Upper lobe of right lung (tissue), 1 donor: ENCODE measurements around the gene SVIL. TPM values are rescaled to one million over a fixed set of nuclear protein-coding genes. Genes with fewer than 3 reads are reported as not detected.
A peak's percentile ranks its signal among the peaks of the same experiment; 100 is the strongest.

ENCODE experiments used
- ATAC-seq: fragments of 200-7000 bp; cut with Tn5 transposase; one replicate; pipeline ENCODE4 v1.9.1; 2020; ENCODE audit warnings: mild to moderate bottlenecking, moderate library complexity
- DNase-seq: peaks from one replicate; pipeline ENCODE4 v3.0.0-alpha.2; 2020
- H3K27ac ChIP-seq: fragments of 200-600 bp; one replicate; pipeline ENCODE4 v1.8.0; 2022
- H3K27me3 ChIP-seq: fragments of 200-600 bp; one replicate; pipeline ENCODE4 v1.8.0; 2022; ENCODE audit warnings: mild to moderate bottlenecking
- H3K36me3 ChIP-seq: fragments of 200-600 bp; one replicate; pipeline ENCODE4 v1.8.0; 2022
- H3K4me1 ChIP-seq: fragments of 200-600 bp; one replicate; pipeline ENCODE4 v1.8.0; 2022
- H3K4me3 ChIP-seq: fragments of 200-600 bp; one replicate; pipeline ENCODE4 v1.8.0; 2022; ENCODE audit warnings: mild to moderate bottlenecking
- H3K9me3 ChIP-seq: fragments of 200-600 bp; one replicate; pipeline ENCODE4 v1.8.0; 2022
- CTCF ChIP-seq: fragments of 200-600 bp; IDR thresholded peaks from one replicate; pipeline ENCODE4 v1.8.0; 2022; ENCODE audit warnings: antibody characterized with exemption
- intact Hi-C: fragments of 100-400 bp; cut with DNase I; formaldehyde crosslinking; loops from one replicate; pipeline ENCODE4 v1.11.0; 2022
- total RNA-seq: library from RNA; stranded (reverse); fragmentation: NEBNext Ultra II Directional; extraction: Animal tissue kit (Norgen Biotek cat#: 25700); gene quantifications from one replicate; pipeline ENCODE4 v1.2.1, GENCODE V29; 2021
- donor health status: DM: no; HTN: yes; CAD: no; lungs with severe emphysema.

SVIL gene
- total RNA-seq, 1 donor from 2014 or later = 106 TPM

DNA sequence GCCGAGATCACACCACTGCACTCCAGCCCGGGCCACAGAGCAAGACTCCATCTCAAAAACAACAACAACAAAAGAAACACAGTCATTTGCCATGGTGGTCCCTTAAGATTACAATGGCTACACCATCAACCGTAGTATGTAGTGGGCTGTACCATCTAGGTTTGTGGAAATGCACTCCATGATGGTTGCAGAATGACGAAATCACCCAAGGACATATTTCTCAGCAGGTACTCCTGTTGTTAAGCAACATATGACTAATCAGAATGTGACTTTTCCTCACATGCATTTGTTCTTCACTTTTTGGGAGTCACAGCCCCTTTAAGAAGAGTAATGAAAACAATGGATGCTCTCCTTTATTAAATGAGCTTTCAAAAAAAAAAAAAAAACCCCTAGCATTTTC is 11.0 kb downstream of the SVIL start:
- H3K9me3 ChIP-seq = no peaks in the 10 kb centered on the region
- ATAC-seq = peak; percentile 81
- DNase-seq = no peak
- no peak overlapping the region for H3K27ac ChIP-seq
- H3K4me3 ChIP-seq = no peak overlapping the region
- peaks cover 22% of the 10 kb centered on the region for H3K4me1 ChIP-seq
- intact Hi-C loops = no loop called here
- H3K27me3 ChIP-seq = no peaks in the 10 kb centered on the region
- no peak for TF ChIP-seq CTCF
- H3K36me3 ChIP-seq = no peaks in the 10 kb centered on the region

GRCh38 chr10:29622382-29622922 is 12.3 kb downstream of the SVIL start:
- H3K27ac ChIP-seq = no peak overlapping the region

DNA sequence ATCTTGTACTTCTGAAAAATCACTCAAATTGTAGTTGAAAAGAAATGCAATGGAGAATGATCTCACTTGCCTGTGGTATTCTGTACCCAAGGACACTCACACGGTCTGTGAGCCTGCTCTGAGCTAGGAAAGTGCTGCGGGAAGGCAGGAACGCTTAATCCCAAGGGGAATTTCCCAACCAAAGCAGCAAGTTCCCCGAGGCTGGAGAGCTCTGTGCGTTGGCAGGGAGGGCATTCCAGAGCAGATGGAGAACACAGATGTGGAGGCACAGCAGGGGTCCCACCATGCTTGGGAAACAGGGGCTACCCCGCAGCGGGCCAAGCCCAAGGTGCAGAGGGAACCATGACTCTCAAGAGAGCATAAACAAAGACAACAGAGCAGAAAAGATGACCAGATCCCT is 13.6 kb downstream of the SVIL start:
- peaks cover 10% of the 10 kb centered on the region for H3K4me1 ChIP-seq
- no peaks in the 10 kb centered on the region for H3K36me3 ChIP-seq
- no peak overlapping the region for H3K4me3 ChIP-seq
- peak; percentile 24 for ATAC-seq
- no peak for TF ChIP-seq CTCF
- DNase-seq = no peak
- no peaks in the 10 kb centered on the region for H3K9me3 ChIP-seq
- H3K27ac ChIP-seq = no peak overlapping the region
- intact Hi-C loops = no loop called here
- H3K27me3 ChIP-seq = no peaks in the 10 kb centered on the region

More at GRCh38 chr10:29622382-29622922, 12.3 kb downstream of the SVIL start:
- Histone ChIP-seq H3K36me3 (no peaks in the 10 kb centered on the region), H3K4me1 (peaks cover 15% of the 10 kb centered on the region), H3K27me3 (no peaks in the 10 kb centered on the region), H3K9me3 (no peaks in the 10 kb centered on the region), H3K4me3 (no peak overlapping the region)
- no peak for DNase-seq
- TF ChIP-seq CTCF = no peak
- ATAC-seq = no peak
- intact Hi-C loops = no loop called here

DNA sequence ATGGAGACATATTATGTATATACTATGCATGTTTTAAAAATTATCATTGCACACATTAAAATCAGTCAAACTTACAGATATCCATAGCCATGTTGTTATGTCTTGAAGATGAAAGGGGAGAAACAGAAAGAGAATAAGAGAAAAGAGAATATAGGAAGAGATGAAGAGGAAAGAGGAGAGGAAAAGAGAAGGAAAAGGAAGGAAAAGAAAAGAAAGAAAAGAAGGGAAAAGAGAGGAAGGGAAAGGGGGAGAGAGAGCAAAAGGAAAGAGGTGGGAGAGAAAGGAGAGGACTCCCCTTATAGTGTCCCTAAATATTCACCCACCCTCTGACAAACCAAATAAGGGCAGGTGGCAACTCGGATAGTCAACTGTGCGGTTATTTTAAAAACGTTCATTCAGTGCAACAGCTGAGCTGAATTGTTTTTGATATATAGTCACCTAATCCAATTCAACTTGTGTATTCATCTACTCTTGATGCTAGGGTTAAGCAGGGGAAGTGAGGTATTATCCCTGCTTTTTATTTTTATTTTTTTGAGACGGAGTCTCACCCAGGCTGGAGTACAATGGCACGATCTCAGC is 14.6 kb downstream of the SVIL start:
- no peak for TF ChIP-seq CTCF
- Histone ChIP-seq H3K27me3 (no peaks in the 10 kb centered on the region), H3K27ac (no peak overlapping the region), H3K9me3 (no peaks in the 10 kb centered on the region), H3K4me3 (no peak overlapping the region), H3K36me3 (no peaks in the 10 kb centered on the region), H3K4me1 (peaks cover 10% of the 10 kb centered on the region)
- DNase-seq (no peak), ATAC-seq (no peak)
- intact Hi-C loops = no loop called here

- Histone ChIP-seq H3K36me3 (no peaks in the 10 kb centered on the region), H3K27me3 (no peaks in the 10 kb centered on the region), H3K27ac (peak overlapping the region; percentile 21), H3K4me1 (peaks cover 10% of the 10 kb centered on the region), H3K4me3 (no peak overlapping the region), H3K9me3 (no peaks in the 10 kb centered on the region)
- intact Hi-C loops = no loop called here
- DNase-seq = no peak
- no peak for TF ChIP-seq CTCF
- no peak for ATAC-seq
These were observed 15.5 kb downstream of the SVIL start for GRCh38 chr10:29619241-29619669.
